Psoas muscle (tissue), 8 donors: ENCODE data around the gene CACNA1B. TPM values are rescaled to one million over a fixed set of nuclear protein-coding genes. Genes with fewer than 3 reads are reported as not detected.
"Not testable (repeated sequence)": the region's sequence is repeated elsewhere in the genome, so short reads cannot be mapped to it uniquely, and the experiment has no call there.

Source experiments
- ATAC-seq, 4 donors: fragments of 200-7000 bp; cut with Tn5 transposase; one replicate each; pipeline ENCODE4 v1.9.1; 2020; ENCODE audit warnings: moderate library complexity in 3 of 4, mild to moderate bottlenecking in 2 of 4
- DNase-seq, 2 donors: peaks; one replicate each; pipeline ENCODE4 v3.0.0-alpha.2; 2020
- H3K27ac ChIP-seq: fragments of 200-600 bp; one replicate; pipeline ENCODE4 v1.8.0; 2022
- H3K27me3 ChIP-seq, 3 donors: fragments of 200-600 bp in 1 of 3; one replicate each; pipeline versions ENCODE4 v1.6.1 to v1.8.0; 2013 to 2022; ENCODE audit warnings: low read length in 2 of 3, mild to moderate bottlenecking in 2 of 3, moderate library complexity in 1 of 3; ENCODE audit not compliant: insufficient read depth in 3 of 3
- H3K36me3 ChIP-seq, 2 donors: fragments of 200-600 bp in 1 of 2; one replicate each; pipeline versions ENCODE4 v1.6.1 to v1.8.0; 2013 to 2022; ENCODE audit warnings: low read depth in 1 of 2, mild to moderate bottlenecking in 1 of 2, moderate library complexity in 1 of 2; ENCODE audit not compliant: insufficient read depth in 1 of 2
- H3K4me1 ChIP-seq: fragments of 200-600 bp; one replicate; pipeline ENCODE4 v1.8.0; 2022
- H3K4me3 ChIP-seq: fragments of 200-600 bp; one replicate; pipeline ENCODE4 v1.8.0; 2022; ENCODE audit warnings: mild to moderate bottlenecking
- H3K9me3 ChIP-seq: fragments of 200-600 bp; one replicate; pipeline ENCODE4 v1.8.0; 2022
- CTCF ChIP-seq: fragments of 200-600 bp; IDR thresholded peaks from one replicate; pipeline ENCODE4 v1.8.0; 2022; ENCODE audit warnings: antibody characterized with exemption
- WGBS, 3 donors: extraction: QIAGEN DNeasy Blood & Tissue Kit; methylation state at CpG; one replicate each; pipeline versions ENCODE4 v1.1.6 to v1.1.7; 2013; 5-methylcytosine and 5-hydroxymethylcytosine counted together
- intact Hi-C, 2 donors: fragments of 100-400 bp; cut with DNase I; formaldehyde crosslinking; loops; one replicate each; pipeline versions ENCODE4 v1.11.0 to v1.14.2; 2022
- long read RNA-seq, 2 donors: library from polyadenylated mRNA; unstranded; transcript quantifications; one replicate each; pipeline ENCODE4 v2.0.0, GENCODE V29; 2021
- polyA plus RNA-seq, 3 donors: library from polyadenylated mRNA; stranded (reverse); fragments of 200-250 nt; gene quantifications; one replicate each; pipeline ENCODE4 v1.2.3, GENCODE V29; 2013
- total RNA-seq, 4 donors: library from RNA; stranded (reverse); fragmentation: NEBNext Ultra II Directional in 2 of 4; extraction: Animal tissue kit (Norgen Biotek cat#: 25700) in 2 of 4; gene quantifications; one replicate each; pipeline versions ENCODE4 v1.2.1 to v1.2.4, GENCODE V29; 2021 to 2023
- donor health status: healthy with polysubstance abuse.
- donor health status: DM: no; HTN: no; CAD: no; lungs with moderate emphysema.
- donor health status: Bipolar disorder and iron deficiency.
- donor health status: healthy.
- donor health status: DM: yes; HTN: yes; CAD: no.
- donor health status: DM: no; HTN: no; CAD: no.
- donor health status: DM: no; HTN: no; CAD: no.
- donor health status: DM: yes; HTN: yes; CAD: no.

Gene CACNA1B
- under 1 TPM in 1 of 4 donors, not detected in 3; 0.02 TPM for total RNA-seq
- polyA plus RNA-seq, result under 1 TPM in 1 of 3 donors, not detected in 2; 0.01 TPM
- long read RNA-seq, donor 1, result 0 reads
- long read RNA-seq, donor 2, result 0 reads

GRCh38 chr9:137877506-137878122, at the start of gene CACNA1B:
TSS of gene CACNA1B (plus strand) at chr9:137877782. CDS start at chr9:137877934, 152 bp downstream.
- H3K4me1 ChIP-seq, intact Hi-C loops, DNase-seq, H3K9me3 ChIP-seq, ATAC-seq, H3K36me3 ChIP-seq, H3K27ac ChIP-seq: not testable (repeated sequence)
- Histone ChIP-seq H3K27me3 (peaks cover 0 to 57% (median 27%) of the 10 kb centered on the region in 3 donors), H3K4me3 (peak within 1 kb of the TSS; percentile 52)
- whole genome bisulfite sequencing, 3 donors, result 1 to 3% (median 2%) methylated on average over 17 to 79 of the region's 95 CpGs

- no peaks in the 10 kb centered on the region for H3K4me1 ChIP-seq
- ATAC-seq, result no peak
- no peak for TF ChIP-seq CTCF
- no peak overlapping the region for H3K27ac ChIP-seq
- H3K27me3 ChIP-seq, result no peaks in the 10 kb centered on the region
- intact Hi-C loops, result no loop called here
- H3K9me3 ChIP-seq, result no peaks in the 10 kb centered on the region
- 96 to 97% (median 97%) methylated on average over 20 of the region's 20 CpGs for WGBS, 3 donors
- H3K4me3 ChIP-seq, result no peak overlapping the region
- no peak for DNase-seq
- H3K36me3 ChIP-seq, result peaks cover 0 to 42% of the 10 kb centered on the region in 2 donors
Measured at GRCh38 chr9:137827908-137828526, 49.6 kb upstream of the CACNA1B start.

- H3K27me3 ChIP-seq, result no peaks in the 10 kb centered on the region
- peak in 2 of 4 donors; percentile 27 to 38 for ATAC-seq
- no peaks in the 10 kb centered on the region for H3K4me1 ChIP-seq
- no peaks in the 10 kb centered on the region for H3K9me3 ChIP-seq
- WGBS, 3 donors, result 84 to 86% (median 85%) methylated on average over 21 of the region's 21 CpGs
- DNase-seq, result no peak
- no peak for TF ChIP-seq CTCF
- no peak overlapping the region for H3K27ac ChIP-seq
- peaks cover 0 to 48% of the 10 kb centered on the region in 2 donors for H3K36me3 ChIP-seq
- no peak overlapping the region for H3K4me3 ChIP-seq
- intact Hi-C loops, result no loop called here
Measured at GRCh38 chr9:137828527-137829259, 48.9 kb upstream of the CACNA1B start.

GRCh38 chr9:137829260-137829996, 48.2 kb upstream of the CACNA1B start:
- ATAC-seq, result no peak
- 91 to 95% (median 93%) methylated on average over 14 of the region's 14 CpGs for WGBS, 3 donors
- DNase-seq, result no peak
- H3K27me3 ChIP-seq, result no peaks in the 10 kb centered on the region
- H3K4me3 ChIP-seq, result no peak overlapping the region
- no peaks in the 10 kb centered on the region for H3K9me3 ChIP-seq
- H3K27ac ChIP-seq, result no peak overlapping the region
- no peaks in the 10 kb centered on the region for H3K4me1 ChIP-seq
- intact Hi-C loops, result no loop called here
- no peak for TF ChIP-seq CTCF
- H3K36me3 ChIP-seq, result peaks cover 0 to 48% of the 10 kb centered on the region in 2 donors
